Measurements from ENCODE around the gene CATSPERD. TPM values are rescaled to one million over a fixed set of nuclear protein-coding genes. Genes with fewer than 3 reads are reported as not detected.

CATSPERD gene
- total RNA-seq, 1 donor from 2014 or later = not detected

GRCh38 chr19:5805462-5806132 lies 85.2 kb downstream of the CATSPERD start:
- H3K9me3 Mint-ChIP-seq = no peaks in the 10 kb centered on the region
- DNase-seq = peak; percentile 50
- ChIA-PET CTCF (no interaction called here), POLR2A (interaction anchor here (0.7 kb wide), 1 partner anchor 119 kb away, joined by 3 read pairs; no protein-coding TSS in a partner anchor)
- peaks cover 24% of the 10 kb centered on the region for H3K4me1 Mint-ChIP-seq
- H3K27ac Mint-ChIP-seq = no peak overlapping the region
- intact Hi-C loops (cut with micrococcal nuclease) = no loop called here
- peak; percentile 32 for ATAC-seq (ENCODE audit: low read depth)
- peaks cover 19% of the 10 kb centered on the region for H3K27me3 Mint-ChIP-seq
- peak overlapping the region; percentile 56 for H3K4me3 Mint-ChIP-seq
- TF ChIP-seq CTCF (IDR thresholded peaks at IDR 0.05) = no peak
- no peaks in the 10 kb centered on the region for H3K36me3 Mint-ChIP-seq (ENCODE audit: low read depth)

- Mint-ChIP-seq H3K27me3 (peaks cover 14% of the 10 kb centered on the region), H3K36me3 (ENCODE audit: low read depth) (no peaks in the 10 kb centered on the region), H3K4me1 (peaks cover 24% of the 10 kb centered on the region), H3K9me3 (no peaks in the 10 kb centered on the region), H3K27ac (no peak overlapping the region), H3K4me3 (no peak overlapping the region)
- no peak for TF ChIP-seq CTCF (IDR thresholded peaks at IDR 0.05)
- DNase-seq (no peak), ATAC-seq (ENCODE audit: low read depth) (no peak)
- ChIA-PET CTCF (no interaction called here), POLR2A (interaction anchor here (0.7 kb wide), 1 partner anchor 119 kb away, joined by 3 read pairs; no protein-coding TSS in a partner anchor)
- intact Hi-C loops (cut with micrococcal nuclease) = no loop called here
These were observed 85.7 kb downstream of the CATSPERD start for GRCh38 chr19:5806133-5806489.

GRCh38 chr19:5806905-5807304 lies 86.5 kb downstream of the CATSPERD start:
- Mint-ChIP-seq H3K27ac (no peak overlapping the region), H3K4me1 (peaks cover 22% of the 10 kb centered on the region), H3K4me3 (no peak overlapping the region), H3K9me3 (no peaks in the 10 kb centered on the region), H3K36me3 (ENCODE audit: low read depth) (no peaks in the 10 kb centered on the region), H3K27me3 (peaks cover 10% of the 10 kb centered on the region)
- intact Hi-C loops (cut with micrococcal nuclease) = no loop called here
- ATAC-seq (ENCODE audit: low read depth) = no peak
- no peak for DNase-seq
- no peak for TF ChIP-seq CTCF (IDR thresholded peaks at IDR 0.05)
- ChIA-PET CTCF (no interaction called here), POLR2A (interaction anchor here (0.6 kb wide), 1 partner anchor 97 kb away, joined by 3 read pairs; no protein-coding TSS in a partner anchor)

- ATAC-seq (ENCODE audit: low read depth) = no peak
- no peak for DNase-seq
- intact Hi-C loops (cut with micrococcal nuclease) = no loop called here
- CTCF ChIA-PET = no interaction called here
- H3K4me1 Mint-ChIP-seq = peaks cover 14% of the 10 kb centered on the region
- POLR2A ChIA-PET = no interaction called here
- H3K36me3 Mint-ChIP-seq (ENCODE audit: low read depth) = no peaks in the 10 kb centered on the region
- no peaks in the 10 kb centered on the region for H3K9me3 Mint-ChIP-seq
- H3K4me3 Mint-ChIP-seq = no peak overlapping the region
- H3K27me3 Mint-ChIP-seq = peaks cover 4% of the 10 kb centered on the region
- no peak overlapping the region for H3K27ac Mint-ChIP-seq
- no peak for TF ChIP-seq CTCF (IDR thresholded peaks at IDR 0.05)
These were observed 87.8 kb downstream of the CATSPERD start for GRCh38 chr19:5808120-5808816.

GRCh38 chr19:5809053-5809452 lies 88.6 kb downstream of the CATSPERD start:
- Mint-ChIP-seq H3K4me1 (peaks cover 8% of the 10 kb centered on the region), H3K4me3 (no peak overlapping the region), H3K27ac (no peak overlapping the region), H3K27me3 (no peaks in the 10 kb centered on the region), H3K36me3 (ENCODE audit: low read depth) (no peaks in the 10 kb centered on the region), H3K9me3 (no peaks in the 10 kb centered on the region)
- CTCF ChIA-PET = no interaction called here
- no peak for DNase-seq
- intact Hi-C loops (cut with micrococcal nuclease) = no loop called here
- no peak for ATAC-seq (ENCODE audit: low read depth)
- POLR2A ChIA-PET = no interaction called here
- no peak for TF ChIP-seq CTCF (IDR thresholded peaks at IDR 0.05)
